ENCODE data around the gene MGAT4A. TPM values are rescaled to one million over a fixed set of nuclear protein-coding genes. Genes with fewer than 3 reads are reported as not detected.
A peak's percentile ranks its signal among the peaks of the same experiment; 100 is the strongest.

Gene MGAT4A
- total and polyA plus RNA-seq, 2 experiments from 2014 or later = 4.4 to 5.6 TPM

DNA sequence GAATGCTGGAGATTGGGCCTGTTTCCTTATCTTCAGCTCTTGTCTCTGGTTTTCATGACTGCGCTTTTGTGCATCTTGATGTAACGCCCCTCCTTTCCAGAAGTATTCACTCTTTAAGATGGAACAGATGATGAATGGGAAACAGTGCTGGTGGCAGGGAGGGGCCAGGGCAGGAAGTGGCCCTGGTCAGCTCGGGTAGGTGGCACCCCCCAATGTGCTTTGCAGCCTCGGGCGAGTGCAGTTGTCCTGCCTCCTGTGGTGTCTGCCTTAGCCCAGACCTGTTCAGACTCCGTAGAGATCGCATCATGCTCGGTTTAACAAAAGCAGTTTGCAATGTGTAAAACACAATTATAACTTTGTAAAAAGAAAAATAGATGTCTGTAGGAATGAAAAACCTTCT, 17.0 kb upstream of the MGAT4A start:
- peak; percentile 52 for ATAC-seq

DNA sequence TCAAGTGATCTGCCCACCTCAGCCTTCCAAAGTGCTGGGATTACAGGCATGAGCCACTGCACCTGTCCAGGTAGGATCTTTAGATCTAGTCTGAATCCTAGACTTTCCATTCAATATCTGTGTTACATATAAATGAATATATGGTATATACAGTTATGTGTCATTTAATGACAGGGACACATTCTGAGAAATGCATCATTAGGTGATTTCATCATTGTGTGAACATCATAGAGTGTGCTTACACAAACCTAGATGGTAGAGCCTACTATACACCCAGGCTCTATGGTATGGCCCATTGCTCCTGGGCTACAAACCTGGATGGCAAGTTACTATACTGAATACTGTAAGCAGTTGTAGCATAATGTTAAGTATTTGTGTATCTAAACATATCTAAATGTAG, 15.5 kb upstream of the MGAT4A start:
- no peaks in the 10 kb centered on the region for H4K20me1 ChIP-seq (replicated peaks; ENCODE audit: insufficient read depth)
- H3K4me1 ChIP-seq (ENCODE audit: insufficient read depth) = no peaks in the 10 kb centered on the region
- no peaks in the 10 kb centered on the region; the same call in 2 of the 3 replicates for H3K9me3 Mint-ChIP-seq
- no peaks in the 10 kb centered on the region for H3K36me3 Mint-ChIP-seq (ENCODE audit: low read depth)
- H3K4me3 ChIP-seq = no peak overlapping the region
- DNase-seq (ENCODE audit: low spot score) (no peak), ATAC-seq (no peak)
- no peak overlapping the region for H2AFZ ChIP-seq
- H3K4me3 Mint-ChIP-seq = no peak overlapping the region
- no peaks in the 10 kb centered on the region for H3K9me2 ChIP-seq (ENCODE audit: insufficient read depth)
- TF ChIP-seq JUNB (IDR thresholded peaks at IDR 0.05; ENCODE audit: unreplicated experiment) = no peak
- TF ChIP-seq NANOG (IDR thresholded peaks at IDR 0.05; ENCODE audit: borderline replicate concordance) = no peak
- no peak for TF ChIP-seq POLR2AphosphoS5 (IDR thresholded peaks at IDR 0.05; ENCODE audit: low read depth)
- no peak for TF ChIP-seq STAT1 (IDR thresholded peaks at IDR 0.05; ENCODE audit: unreplicated experiment)
- TF ChIP-seq EZH2 (IDR thresholded peaks at IDR 0.05; ENCODE audit: low read depth, unreplicated experiment) = no peak
- TF ChIP-seq, protein P1, sequence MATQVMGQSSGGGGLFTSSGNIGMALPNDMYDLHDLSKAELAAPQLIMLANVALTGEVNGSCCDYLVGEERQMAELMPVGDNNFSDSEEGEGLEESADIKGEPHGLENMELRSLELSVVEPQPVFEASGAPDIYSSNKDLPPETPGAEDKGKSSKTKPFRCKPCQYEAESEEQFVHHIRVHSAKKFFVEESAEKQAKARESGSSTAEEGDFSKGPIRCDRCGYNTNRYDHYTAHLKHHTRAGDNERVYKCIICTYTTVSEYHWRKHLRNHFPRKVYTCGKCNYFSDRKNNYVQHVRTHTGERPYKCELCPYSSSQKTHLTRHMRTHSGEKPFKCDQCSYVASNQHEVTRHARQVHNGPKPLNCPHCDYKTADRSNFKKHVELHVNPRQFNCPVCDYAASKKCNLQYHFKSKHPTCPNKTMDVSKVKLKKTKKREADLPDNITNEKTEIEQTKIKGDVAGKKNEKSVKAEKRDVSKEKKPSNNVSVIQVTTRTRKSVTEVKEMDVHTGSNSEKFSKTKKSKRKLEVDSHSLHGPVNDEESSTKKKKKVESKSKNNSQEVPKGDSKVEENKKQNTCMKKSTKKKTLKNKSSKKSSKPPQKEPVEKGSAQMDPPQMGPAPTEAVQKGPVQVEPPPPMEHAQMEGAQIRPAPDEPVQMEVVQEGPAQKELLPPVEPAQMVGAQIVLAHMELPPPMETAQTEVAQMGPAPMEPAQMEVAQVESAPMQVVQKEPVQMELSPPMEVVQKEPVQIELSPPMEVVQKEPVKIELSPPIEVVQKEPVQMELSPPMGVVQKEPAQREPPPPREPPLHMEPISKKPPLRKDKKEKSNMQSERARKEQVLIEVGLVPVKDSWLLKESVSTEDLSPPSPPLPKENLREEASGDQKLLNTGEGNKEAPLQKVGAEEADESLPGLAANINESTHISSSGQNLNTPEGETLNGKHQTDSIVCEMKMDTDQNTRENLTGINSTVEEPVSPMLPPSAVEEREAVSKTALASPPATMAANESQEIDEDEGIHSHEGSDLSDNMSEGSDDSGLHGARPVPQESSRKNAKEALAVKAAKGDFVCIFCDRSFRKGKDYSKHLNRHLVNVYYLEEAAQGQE (IDR thresholded peaks at IDR 0.05; ENCODE audit: unreplicated experiment) = no peak
- no peak for TF ChIP-seq EZH2phosphoT487 (IDR thresholded peaks at IDR 0.05; ENCODE audit: unreplicated experiment)
- peaks cover 9% of the 10 kb centered on the region for H3K27me3 Mint-ChIP-seq (ENCODE audit: insufficient read depth, low read depth, poor library complexity)
- H3K27ac ChIP-seq (ENCODE audit: low read depth) = no peak overlapping the region
- H3K4me1 Mint-ChIP-seq = peaks cover 12% of the 10 kb centered on the region
- no peaks in the 10 kb centered on the region for H3F3A ChIP-seq (replicated peaks; ENCODE audit: low read depth)
- H3K4me2 ChIP-seq = no peak overlapping the region
- no peaks in the 10 kb centered on the region for H3K79me2 ChIP-seq (replicated peaks; ENCODE audit: insufficient read depth)
- no peaks in the 10 kb centered on the region for H3K36me3 ChIP-seq (ENCODE audit: insufficient read depth)
- H3K27me3 ChIP-seq (ENCODE audit: insufficient read depth) = no peaks in the 10 kb centered on the region
- no peak overlapping the region for H3K27ac Mint-ChIP-seq

More for the DNA sequence above, 17.0 kb upstream of the MGAT4A start:
- Mint-ChIP-seq H3K27me3 (ENCODE audit: insufficient read depth, low read depth, poor library complexity) (peaks cover 6% of the 10 kb centered on the region), H3K27ac (no peak overlapping the region; the same call in 1 of the 2 replicates), H3K4me1 (peaks cover 12% of the 10 kb centered on the region), H3K4me3 (no peak overlapping the region), H3K36me3 (ENCODE audit: low read depth) (no peaks in the 10 kb centered on the region), H3K9me3 (no peaks in the 10 kb centered on the region; the same call in 1 of the 3 replicates)
- Histone ChIP-seq H3F3A (replicated peaks; ENCODE audit: low read depth) (no peaks in the 10 kb centered on the region), H4K20me1 (replicated peaks; ENCODE audit: insufficient read depth) (no peaks in the 10 kb centered on the region), H3K27me3 (ENCODE audit: insufficient read depth) (no peaks in the 10 kb centered on the region), H3K4me3 (no peak overlapping the region), H3K79me2 (replicated peaks; ENCODE audit: insufficient read depth) (no peaks in the 10 kb centered on the region), H3K4me1 (ENCODE audit: insufficient read depth) (no peaks in the 10 kb centered on the region), H3K9me2 (ENCODE audit: insufficient read depth) (no peaks in the 10 kb centered on the region; the same call in 1 of the 2 replicates), H3K27ac (ENCODE audit: low read depth) (no peak overlapping the region), H3K36me3 (ENCODE audit: insufficient read depth) (no peaks in the 10 kb centered on the region), H3K4me2 (no peak overlapping the region), H2AFZ (peak overlapping the region; percentile 45; the same call in 1 of the 2 replicates)
- no peak for DNase-seq (ENCODE audit: low spot score)
- TF ChIP-seq NANOG (IDR thresholded peaks at IDR 0.05; ENCODE audit: borderline replicate concordance) (no peak), JUNB (IDR thresholded peaks at IDR 0.05; ENCODE audit: unreplicated experiment) (no peak), EZH2phosphoT487 (IDR thresholded peaks at IDR 0.05; ENCODE audit: unreplicated experiment) (no peak), ZNF114 (CRISPR knock-in tag; IDR thresholded peaks at IDR 0.05) (no peak), ZNF331 (CRISPR knock-in tag; IDR thresholded peaks at IDR 0.05; ENCODE audit: low read depth) (no peak)

All from GM23338 (cell line).